Activated T-helper 2 cell treated with anti-CD3 and anti-CD28 coated beads, Interferon-gamma antibody, Interleukin-2, Interleukin-4, amounts not matched to agents 10 μg/mL and 5 μg/mL and 100 μg/mL, durations not matched to agents 14 hours and 24 hours and 36 hours (primary cell): ENCODE data around the gene AKR7A2. TPM values are rescaled to one million over a fixed set of nuclear protein-coding genes. Genes with fewer than 3 reads are reported as not detected.
"Not testable (repeated sequence)": the region's sequence is repeated elsewhere in the genome, so short reads cannot be mapped to it uniquely, and the experiment has no call there.

Source experiments
- DNase-seq: peaks from one replicate; pipeline ENCODE4 v3.0.0; 2021; ENCODE audit warnings: low spot score
- H3K27ac Mint-ChIP-seq: one replicate; pipeline ENCODE4 v1.8.0; 2021; ENCODE audit warnings: mixed read lengths
- H3K27me3 Mint-ChIP-seq: one replicate; pipeline ENCODE4 v1.8.0; 2021; ENCODE audit warnings: low read depth, mixed read lengths
- H3K36me3 Mint-ChIP-seq: one replicate; pipeline ENCODE4 v1.8.0; 2021; ENCODE audit warnings: low read depth, mixed read lengths
- H3K4me1 Mint-ChIP-seq: one replicate; pipeline ENCODE4 v1.8.0; 2021; ENCODE audit warnings: low read depth, mixed read lengths
- H3K4me3 Mint-ChIP-seq: one replicate; pipeline ENCODE4 v1.8.0; 2021; ENCODE audit warnings: low read depth, mild to moderate bottlenecking, moderate library complexity, mixed read lengths
- H3K9me3 Mint-ChIP-seq: one replicate; pipeline ENCODE4 v1.8.0; 2021; ENCODE audit warnings: mixed read lengths
- intact Hi-C: fragments of 100-400 bp; cut with micrococcal nuclease; formaldehyde crosslinking; loops from one replicate; pipeline ENCODE4 v1.15.1; 2023
- total RNA-seq: library from RNA; stranded (reverse); gene quantifications from 2 replicates; pipeline ENCODE4 v1.2.3, GENCODE V29; 2022

AKR7A2 gene
- total RNA-seq, 1 donor from 2014 or later = 34.3 TPM

GRCh38 chr1:19273844-19274531, 38.0 kb downstream of the AKR7A2 start:
- H3K27me3 Mint-ChIP-seq, H3K9me3 Mint-ChIP-seq, intact Hi-C loops, H3K4me1 Mint-ChIP-seq, H3K27ac Mint-ChIP-seq, H3K36me3 Mint-ChIP-seq, H3K4me3 Mint-ChIP-seq, DNase-seq: not testable (repeated sequence)

- peaks cover 9% of the 10 kb centered on the region for H3K9me3 Mint-ChIP-seq
- H3K27ac Mint-ChIP-seq = no peak overlapping the region
- DNase-seq = no peak
- no peak overlapping the region for H3K4me3 Mint-ChIP-seq
- peaks cover 9% of the 10 kb centered on the region for H3K27me3 Mint-ChIP-seq
- H3K36me3 Mint-ChIP-seq = peaks cover 6% of the 10 kb centered on the region
- intact Hi-C loops = no loop called here
- H3K4me1 Mint-ChIP-seq = no peaks in the 10 kb centered on the region
Measured at GRCh38 chr1:19273106-19273843, 38.7 kb downstream of the AKR7A2 start.

- Mint-ChIP-seq H3K27ac (no peak overlapping the region), H3K4me1 (no peaks in the 10 kb centered on the region), H3K36me3 (peaks cover 6% of the 10 kb centered on the region), H3K4me3 (no peak overlapping the region), H3K9me3 (peaks cover 9% of the 10 kb centered on the region), H3K27me3 (peaks cover 9% of the 10 kb centered on the region)
- no peak for DNase-seq
- intact Hi-C loops = no loop called here
Measured at GRCh38 chr1:19272064-19272463, 39.9 kb downstream of the AKR7A2 start.

GRCh38 chr1:19270343-19270730, 41.6 kb downstream of the AKR7A2 start:
- H3K9me3 Mint-ChIP-seq, H3K27ac Mint-ChIP-seq, H3K27me3 Mint-ChIP-seq, intact Hi-C loops, H3K4me1 Mint-ChIP-seq, H3K36me3 Mint-ChIP-seq, H3K4me3 Mint-ChIP-seq, DNase-seq: not testable (repeated sequence)

DNA sequence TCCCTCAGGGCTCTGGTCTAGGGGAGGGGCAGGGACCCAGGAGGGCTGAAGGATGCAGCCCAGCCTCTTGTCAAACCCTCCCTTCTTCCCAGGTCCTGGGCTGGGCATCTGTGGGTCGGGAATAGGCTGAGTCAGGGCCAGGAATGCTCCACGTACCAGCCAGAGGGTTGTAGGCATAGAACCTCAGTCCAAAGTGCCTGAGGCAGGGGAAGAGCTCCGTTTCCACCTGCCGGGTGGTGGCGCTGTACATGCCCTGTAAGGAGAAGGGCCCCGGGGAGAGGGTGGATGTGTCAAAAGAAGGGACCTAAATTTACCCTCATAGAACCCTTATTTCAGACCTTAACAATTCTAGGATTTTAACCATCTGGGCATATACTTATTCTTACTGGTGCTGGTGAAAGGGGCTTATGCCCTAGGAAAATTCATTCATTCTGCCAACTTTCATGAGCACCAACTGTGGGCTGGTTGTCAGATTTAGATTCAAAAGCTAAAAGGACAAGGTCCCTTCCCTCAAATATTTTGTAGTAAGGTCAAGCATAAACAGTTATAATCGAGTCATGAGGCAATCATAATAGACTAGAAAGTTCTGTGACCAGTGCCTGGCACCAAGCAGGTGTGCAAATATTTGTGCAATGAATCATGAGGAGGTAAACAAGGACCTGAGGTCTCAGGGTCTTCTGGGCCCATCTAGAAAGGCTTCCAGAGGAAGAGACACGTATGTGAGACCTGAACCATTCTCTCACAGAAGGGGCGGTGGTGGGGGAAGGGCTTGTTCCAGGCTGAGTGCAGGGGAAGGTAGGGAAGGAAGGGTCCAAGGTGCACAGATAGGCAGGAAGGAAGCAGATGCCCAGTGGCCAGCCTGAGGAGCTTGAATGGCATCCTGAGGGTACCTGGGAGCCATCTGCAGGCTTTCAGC, 42.3 kb downstream of the AKR7A2 start:
- H3K9me3 Mint-ChIP-seq, H3K4me1 Mint-ChIP-seq, H3K36me3 Mint-ChIP-seq, H3K27ac Mint-ChIP-seq, DNase-seq, H3K4me3 Mint-ChIP-seq, H3K27me3 Mint-ChIP-seq, intact Hi-C loops: not testable (repeated sequence)

DNA sequence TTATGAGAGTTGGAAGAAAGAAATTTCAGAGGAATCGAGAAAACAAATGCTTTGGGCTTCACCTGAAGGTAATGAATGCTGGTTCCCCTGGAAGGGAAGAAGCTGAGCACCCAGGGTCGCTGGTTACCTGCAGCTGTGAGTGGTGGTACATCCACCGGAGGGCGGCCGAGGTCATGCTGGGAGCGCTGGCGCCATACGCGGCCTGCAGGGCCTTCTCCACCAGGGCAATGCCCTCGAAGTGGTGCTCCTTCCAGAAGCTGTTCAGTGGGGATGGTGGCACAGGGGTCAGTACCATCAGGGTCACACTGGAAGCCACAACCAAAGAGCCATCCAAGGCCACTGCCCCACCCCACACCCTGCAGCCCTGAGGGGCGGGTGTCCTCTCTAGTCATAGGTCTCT, 43.5 kb downstream of the AKR7A2 start:
- Mint-ChIP-seq H3K4me1 (no peaks in the 10 kb centered on the region), H3K36me3 (peaks cover 4% of the 10 kb centered on the region), H3K27me3 (peaks cover 6% of the 10 kb centered on the region), H3K27ac (no peak overlapping the region), H3K4me3 (no peak overlapping the region), H3K9me3 (no peaks in the 10 kb centered on the region)
- DNase-seq = no peak
- intact Hi-C loops = no loop called here

DNA sequence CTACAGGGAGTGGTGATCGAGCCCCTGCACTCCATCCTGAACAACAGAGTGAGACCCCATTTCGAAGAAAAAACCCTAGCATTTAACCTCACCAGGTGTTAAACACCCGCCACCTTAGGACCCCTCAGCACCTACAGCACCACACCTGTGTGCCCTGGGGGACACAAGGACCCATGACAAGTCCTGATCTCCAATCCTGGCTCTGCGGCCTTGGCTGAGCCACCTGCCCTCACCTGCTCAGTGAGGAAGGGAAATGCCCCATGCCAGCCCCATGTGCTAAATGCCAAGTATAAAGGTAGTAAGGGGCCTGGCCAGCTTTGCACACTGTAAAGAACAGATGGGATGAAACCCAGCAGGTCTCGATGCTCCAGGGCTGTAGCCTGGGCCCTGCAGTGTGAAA, 49.2 kb downstream of the AKR7A2 start:
- no peaks in the 10 kb centered on the region for H3K4me1 Mint-ChIP-seq
- no peak for DNase-seq
- peaks cover 30% of the 10 kb centered on the region for H3K36me3 Mint-ChIP-seq
- no peak overlapping the region for H3K4me3 Mint-ChIP-seq
- H3K27ac Mint-ChIP-seq = no peak overlapping the region
- no peaks in the 10 kb centered on the region for H3K9me3 Mint-ChIP-seq
- intact Hi-C loops = no loop called here
- no peaks in the 10 kb centered on the region for H3K27me3 Mint-ChIP-seq

DNA sequence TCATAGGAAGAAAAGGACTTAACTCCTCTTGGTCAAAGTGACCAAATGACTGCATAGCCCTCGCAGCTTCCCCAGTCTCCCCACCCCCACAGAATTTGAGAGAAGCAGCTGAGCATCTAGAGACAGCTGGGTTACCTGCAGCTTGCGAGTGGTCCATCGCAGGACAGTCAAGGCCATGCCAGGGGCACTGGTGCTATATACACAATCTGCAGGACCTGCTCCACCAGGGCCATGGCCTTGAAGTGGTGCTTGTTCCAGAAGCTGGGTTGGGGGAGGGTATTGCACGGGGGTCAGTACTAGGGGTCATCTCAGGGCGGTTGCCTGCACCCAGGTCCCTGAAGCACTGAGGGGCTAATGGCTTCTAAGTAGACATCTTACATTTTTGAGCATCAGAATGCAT, 49.9 kb downstream of the AKR7A2 start:
- Mint-ChIP-seq H3K4me3 (no peak overlapping the region), H3K4me1 (peaks cover 5% of the 10 kb centered on the region)

DNA sequence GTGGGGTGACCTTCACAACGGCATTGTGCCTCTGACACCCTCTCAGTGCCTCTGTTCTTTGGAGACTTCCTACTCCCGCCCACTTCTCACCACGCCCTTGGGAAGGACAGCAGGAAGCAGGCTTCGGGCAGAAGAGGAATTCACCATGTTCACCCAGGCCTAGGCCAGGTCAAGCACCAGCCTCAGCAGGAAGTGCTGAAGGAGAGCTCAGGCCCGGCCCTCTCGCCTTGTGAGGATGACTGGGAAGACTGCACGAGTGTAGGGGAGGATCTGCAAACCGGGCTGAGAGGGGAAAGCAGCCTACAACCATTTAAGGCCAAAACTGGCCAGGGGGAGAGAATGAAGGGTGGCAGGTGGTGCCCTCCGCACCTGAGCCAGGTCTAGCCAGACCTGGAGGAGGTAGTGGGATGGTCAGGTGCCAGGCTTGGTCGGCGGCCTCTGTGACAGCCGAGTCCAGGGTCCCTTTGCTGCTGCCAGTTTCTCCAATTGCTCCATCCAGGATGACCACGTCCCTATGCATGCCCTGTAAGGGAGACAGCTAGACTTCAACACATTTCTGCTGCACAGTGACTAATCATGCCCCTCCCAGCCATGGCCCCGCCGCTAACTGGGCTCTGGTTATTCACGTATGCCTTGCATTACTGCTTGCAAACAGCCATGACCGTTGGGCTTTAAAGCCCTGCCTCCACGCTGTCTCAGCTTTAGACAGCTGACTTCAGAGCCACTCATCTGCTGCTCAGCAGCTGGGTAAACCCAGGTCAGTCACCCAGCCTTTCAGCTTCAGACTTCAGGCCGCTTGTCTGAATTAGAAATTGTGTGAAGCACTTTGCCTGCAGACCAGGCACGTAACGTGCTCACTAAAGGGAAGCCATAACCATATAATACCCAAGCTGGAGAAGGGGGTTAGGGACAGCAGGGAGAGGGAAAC, 51.5 kb downstream of the AKR7A2 start:
- H3K27me3 Mint-ChIP-seq = no peaks in the 10 kb centered on the region
- H3K27ac Mint-ChIP-seq = no peak overlapping the region
- intact Hi-C loops = no loop called here
- no peak overlapping the region for H3K4me3 Mint-ChIP-seq
- no peak for DNase-seq
- peaks cover 14% of the 10 kb centered on the region for H3K4me1 Mint-ChIP-seq
- peaks cover 51% of the 10 kb centered on the region for H3K36me3 Mint-ChIP-seq
- H3K9me3 Mint-ChIP-seq = no peaks in the 10 kb centered on the region

More for the DNA sequence above, 49.9 kb downstream of the AKR7A2 start:
- no peak for DNase-seq
- Mint-ChIP-seq H3K27me3 (no peaks in the 10 kb centered on the region), H3K27ac (no peak overlapping the region), H3K36me3 (peaks cover 37% of the 10 kb centered on the region), H3K9me3 (no peaks in the 10 kb centered on the region)
- intact Hi-C loops = no loop called here

- peaks cover 20% of the 10 kb centered on the region for H3K4me1 Mint-ChIP-seq
- intact Hi-C loops = no loop called here
- H3K4me3 Mint-ChIP-seq = no peak overlapping the region
- H3K9me3 Mint-ChIP-seq = no peaks in the 10 kb centered on the region
- H3K27me3 Mint-ChIP-seq = no peaks in the 10 kb centered on the region
- DNase-seq = no peak
- H3K36me3 Mint-ChIP-seq = peaks cover 64% of the 10 kb centered on the region
- peak overlapping the region; percentile 88 for H3K27ac Mint-ChIP-seq
Measured at GRCh38 chr1:19258353-19258752, 53.6 kb downstream of the AKR7A2 start.

DNA sequence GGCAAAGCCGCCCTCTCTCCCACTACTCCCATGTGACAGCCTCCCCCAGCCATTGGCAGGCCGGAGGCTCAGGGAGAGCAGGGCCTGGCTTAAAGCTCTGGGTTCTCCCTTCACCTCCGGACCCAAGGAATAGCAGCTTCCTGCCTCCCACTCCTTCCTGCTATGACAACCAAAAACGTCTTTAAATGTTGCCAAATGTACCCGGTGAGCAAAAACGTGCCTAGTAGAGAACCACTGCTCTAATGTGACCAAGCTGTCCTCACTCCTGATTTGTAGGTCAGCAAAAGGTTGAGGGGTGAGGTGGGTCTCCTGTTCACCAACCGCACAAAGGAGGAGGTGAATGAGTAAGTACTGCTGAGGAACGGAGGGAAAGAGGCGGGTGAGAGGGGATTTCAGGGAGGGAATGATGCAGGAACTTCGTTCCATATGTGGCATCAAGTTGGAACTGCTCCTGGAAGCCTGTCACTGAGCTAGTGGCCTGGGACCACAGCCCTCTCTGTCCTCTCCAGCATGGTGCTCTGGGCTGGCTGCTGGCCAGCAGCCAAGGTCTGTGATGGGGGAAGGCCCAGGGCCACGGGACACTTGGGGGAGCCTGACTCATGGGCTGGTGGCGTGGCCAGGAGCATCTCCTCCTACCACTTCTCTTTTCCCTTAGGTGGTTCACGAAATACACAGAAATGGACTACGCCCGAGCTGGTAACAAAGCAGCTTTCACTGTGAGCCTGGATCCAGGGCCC, 54.6 kb downstream of the AKR7A2 start:
- no peaks in the 10 kb centered on the region for H3K9me3 Mint-ChIP-seq
- no peak overlapping the region for H3K4me3 Mint-ChIP-seq
- no peaks in the 10 kb centered on the region for H3K27me3 Mint-ChIP-seq
- peaks cover 27% of the 10 kb centered on the region for H3K4me1 Mint-ChIP-seq
- H3K36me3 Mint-ChIP-seq = peaks cover 71% of the 10 kb centered on the region
- no peak for DNase-seq
- peak overlapping the region; percentile 88 for H3K27ac Mint-ChIP-seq
- intact Hi-C loops = no loop called here
